ENCODE results near the gene PREX1.

DNA sequence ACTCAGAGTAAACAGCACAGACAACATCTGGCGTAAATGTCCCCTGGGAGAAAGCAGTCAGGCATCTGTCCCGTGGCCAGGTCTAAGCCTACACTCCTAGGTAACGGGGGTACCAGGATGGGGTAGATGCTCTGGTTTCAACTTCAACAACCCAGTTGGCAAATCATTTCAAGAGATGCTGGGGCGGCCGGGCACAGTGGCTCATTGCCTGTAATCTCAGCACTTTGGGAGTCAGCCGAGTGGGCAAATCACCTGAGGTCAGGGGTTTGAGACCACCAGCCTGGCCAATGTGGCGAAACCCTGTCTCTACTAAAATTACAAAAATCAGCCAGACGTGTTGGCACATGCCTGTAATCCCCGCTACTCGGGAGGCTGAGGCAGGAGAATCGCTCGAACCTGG lies 12.3 kb downstream of the PREX1 start:
- TF ChIP-seq, protein P1, sequence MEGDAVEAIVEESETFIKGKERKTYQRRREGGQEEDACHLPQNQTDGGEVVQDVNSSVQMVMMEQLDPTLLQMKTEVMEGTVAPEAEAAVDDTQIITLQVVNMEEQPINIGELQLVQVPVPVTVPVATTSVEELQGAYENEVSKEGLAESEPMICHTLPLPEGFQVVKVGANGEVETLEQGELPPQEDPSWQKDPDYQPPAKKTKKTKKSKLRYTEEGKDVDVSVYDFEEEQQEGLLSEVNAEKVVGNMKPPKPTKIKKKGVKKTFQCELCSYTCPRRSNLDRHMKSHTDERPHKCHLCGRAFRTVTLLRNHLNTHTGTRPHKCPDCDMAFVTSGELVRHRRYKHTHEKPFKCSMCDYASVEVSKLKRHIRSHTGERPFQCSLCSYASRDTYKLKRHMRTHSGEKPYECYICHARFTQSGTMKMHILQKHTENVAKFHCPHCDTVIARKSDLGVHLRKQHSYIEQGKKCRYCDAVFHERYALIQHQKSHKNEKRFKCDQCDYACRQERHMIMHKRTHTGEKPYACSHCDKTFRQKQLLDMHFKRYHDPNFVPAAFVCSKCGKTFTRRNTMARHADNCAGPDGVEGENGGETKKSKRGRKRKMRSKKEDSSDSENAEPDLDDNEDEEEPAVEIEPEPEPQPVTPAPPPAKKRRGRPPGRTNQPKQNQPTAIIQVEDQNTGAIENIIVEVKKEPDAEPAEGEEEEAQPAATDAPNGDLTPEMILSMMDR (IDR thresholded peaks at IDR 0.05; ENCODE audit: low read depth, low read length), result no peak
- no peak for TF ChIP-seq POLR2A (IDR thresholded peaks at IDR 0.05; ENCODE audit: extremely low read depth, insufficient read length)
- no peak for TF ChIP-seq MYC (IDR thresholded peaks at IDR 0.05; ENCODE audit: low read depth, low read length)
- no peak for TF ChIP-seq MAX (IDR thresholded peaks at IDR 0.05; ENCODE audit: low read depth, low read length)
